ENCODE results near the gene NDUFA8. TPM values are rescaled to one million over a fixed set of nuclear protein-coding genes. Genes with fewer than 3 reads are reported as not detected.

The NDUFA8 gene
- total and polyA plus RNA-seq, 2 experiments from 2014 or later = 35.5 to 133 TPM

- no peak overlapping the region for H2AFZ ChIP-seq
- no peaks in the 10 kb centered on the region for H3K79me2 ChIP-seq (ENCODE audit: insufficient read depth)
- no peak overlapping the region for H3K27ac ChIP-seq
- H3K4me1 ChIP-seq (ENCODE audit: insufficient read depth) = no peaks in the 10 kb centered on the region
- no peaks in the 10 kb centered on the region for H3K36me3 ChIP-seq (ENCODE audit: low read depth)
- H3K27me3 ChIP-seq (replicated peaks; ENCODE audit: insufficient read depth) = no peaks in the 10 kb centered on the region
- 96 to 100% methylated on average over 1 of the region's 1 CpG for WGBS, 2 experiments (ENCODE audit: low coverage in 1 of 2, low lambda C conversion rate in 2 of 2, missing lambda C conversion rate in 2 of 2)
- no peak overlapping the region for H3K4me3 ChIP-seq
- DNase-seq = no peak
- H4K20me1 ChIP-seq (ENCODE audit: insufficient read depth) = no peaks in the 10 kb centered on the region
- H3K9ac ChIP-seq = no peak overlapping the region
- H3K9me3 ChIP-seq (ENCODE audit: low read depth) = no peaks in the 10 kb centered on the region
- TF ChIP-seq EZH2 (IDR thresholded peaks at IDR 0.05; ENCODE audit: insufficient read depth, poor library complexity, severe bottlenecking) (no peak), EZH2phosphoT487 (IDR thresholded peaks at IDR 0.05; ENCODE audit: insufficient read depth, low read depth) (no peak)
- H3K4me2 ChIP-seq (ENCODE audit: unreplicated experiment) = no peak overlapping the region
- in situ Hi-C loops (cut with MboI) = no loop called here
- no peaks in the 10 kb centered on the region for H3K9me2 ChIP-seq (ENCODE audit: insufficient read depth)
- no peaks in the 10 kb centered on the region for H3F3A ChIP-seq (ENCODE audit: insufficient read depth)
These were observed 55.6 kb downstream of the NDUFA8 start for GRCh38 chr9:122103985-122104384.

- in situ Hi-C loops (cut with MboI) = no loop called here
- H3K36me3 ChIP-seq (ENCODE audit: low read depth) = no peaks in the 10 kb centered on the region
- H2AFZ ChIP-seq = no peak overlapping the region
- no peaks in the 10 kb centered on the region for H3K79me2 ChIP-seq (ENCODE audit: insufficient read depth)
- H3K27me3 ChIP-seq (replicated peaks; ENCODE audit: insufficient read depth) = no peaks in the 10 kb centered on the region
- H3K4me2 ChIP-seq (ENCODE audit: unreplicated experiment) = no peak overlapping the region
- H3K9me3 ChIP-seq (ENCODE audit: low read depth) = no peaks in the 10 kb centered on the region
- TF ChIP-seq EZH2phosphoT487 (IDR thresholded peaks at IDR 0.05; ENCODE audit: insufficient read depth, low read depth) (no peak), EZH2 (IDR thresholded peaks at IDR 0.05; ENCODE audit: insufficient read depth, poor library complexity, severe bottlenecking) (no peak)
- DNase-seq = no peak
- H3K27ac ChIP-seq = no peak overlapping the region
- no peaks in the 10 kb centered on the region for H3K4me1 ChIP-seq (ENCODE audit: insufficient read depth)
- no peaks in the 10 kb centered on the region for H4K20me1 ChIP-seq (ENCODE audit: insufficient read depth)
- no peak overlapping the region for H3K9ac ChIP-seq
- 64 to 74% methylated on average over 2 of the region's 2 CpGs for WGBS, 2 experiments (ENCODE audit: low coverage in 1 of 2, low lambda C conversion rate in 2 of 2, missing lambda C conversion rate in 2 of 2)
- no peaks in the 10 kb centered on the region for H3K9me2 ChIP-seq (ENCODE audit: insufficient read depth)
- no peak overlapping the region for H3K4me3 ChIP-seq
- no peaks in the 10 kb centered on the region for H3F3A ChIP-seq (ENCODE audit: insufficient read depth)
These were observed 57.4 kb downstream of the NDUFA8 start for GRCh38 chr9:122102156-122102555.

GRCh38 chr9:122100756-122101155 lies 58.8 kb downstream of the NDUFA8 start:
- TF ChIP-seq EZH2phosphoT487 (IDR thresholded peaks at IDR 0.05; ENCODE audit: insufficient read depth, low read depth) (no peak), EZH2 (IDR thresholded peaks at IDR 0.05; ENCODE audit: insufficient read depth, poor library complexity, severe bottlenecking) (no peak)

GRCh38 chr9:122099271-122099869 lies 60.2 kb downstream of the NDUFA8 start:
- peak overlapping the region; percentile 86 for H2AFZ ChIP-seq
- TF ChIP-seq EZH2phosphoT487 (IDR thresholded peaks at IDR 0.05; ENCODE audit: insufficient read depth, low read depth) = no peak
- TF ChIP-seq EZH2 (IDR thresholded peaks at IDR 0.05; ENCODE audit: insufficient read depth, poor library complexity, severe bottlenecking) = no peak
- DNase-seq = peak; percentile 86
- no peaks in the 10 kb centered on the region for H3K79me2 ChIP-seq (ENCODE audit: insufficient read depth)
- no peaks in the 10 kb centered on the region for H3K9me3 ChIP-seq (ENCODE audit: low read depth)
- H3K36me3 ChIP-seq (ENCODE audit: low read depth) = no peaks in the 10 kb centered on the region
- H3K4me2 ChIP-seq (ENCODE audit: unreplicated experiment) = peak overlapping the region; percentile 76
- 26% methylated on average over 16 of the region's 16 CpGs for WGBS, 2 experiments (ENCODE audit: low coverage in 1 of 2, low lambda C conversion rate in 2 of 2, missing lambda C conversion rate in 2 of 2)
- no peaks in the 10 kb centered on the region for H4K20me1 ChIP-seq (ENCODE audit: insufficient read depth)
- in situ Hi-C loops (cut with MboI) = loop anchor here (10.0 kb wide), 1 partner anchor 245 kb away; no protein-coding TSS in a partner anchor
- no peaks in the 10 kb centered on the region for H3F3A ChIP-seq (ENCODE audit: insufficient read depth)
- H3K9me2 ChIP-seq (ENCODE audit: insufficient read depth) = no peaks in the 10 kb centered on the region
- H3K4me1 ChIP-seq (ENCODE audit: insufficient read depth) = no peaks in the 10 kb centered on the region
- peak overlapping the region; percentile 61 for H3K4me3 ChIP-seq
- H3K27me3 ChIP-seq (replicated peaks; ENCODE audit: insufficient read depth) = no peaks in the 10 kb centered on the region
- no peak overlapping the region for H3K27ac ChIP-seq
- H3K9ac ChIP-seq = no peak overlapping the region

More at GRCh38 chr9:122100756-122101155, 58.8 kb downstream of the NDUFA8 start:
- Histone ChIP-seq H3K4me3 (no peak overlapping the region), H3K9me2 (ENCODE audit: insufficient read depth) (no peaks in the 10 kb centered on the region), H3K4me1 (ENCODE audit: insufficient read depth) (no peaks in the 10 kb centered on the region), H3K9me3 (ENCODE audit: low read depth) (no peaks in the 10 kb centered on the region), H3K36me3 (ENCODE audit: low read depth) (no peaks in the 10 kb centered on the region), H2AFZ (no peak overlapping the region), H3K9ac (no peak overlapping the region), H3K27ac (no peak overlapping the region), H3F3A (ENCODE audit: insufficient read depth) (no peaks in the 10 kb centered on the region), H4K20me1 (ENCODE audit: insufficient read depth) (no peaks in the 10 kb centered on the region), H3K27me3 (replicated peaks; ENCODE audit: insufficient read depth) (no peaks in the 10 kb centered on the region), H3K4me2 (ENCODE audit: unreplicated experiment) (no peak overlapping the region), H3K79me2 (ENCODE audit: insufficient read depth) (no peaks in the 10 kb centered on the region)
- WGBS, 2 experiments (ENCODE audit: low coverage in 1 of 2, low lambda C conversion rate in 2 of 2, missing lambda C conversion rate in 2 of 2) = 80 to 82% methylated on average over 7 of the region's 7 CpGs
- no peak for DNase-seq
- in situ Hi-C loops (cut with MboI) = no loop called here

All from GM23248 (cell line).